Tibial artery (tissue), 4 donors: Measurements from ENCODE around the gene TMEM176A.

Source experiments
- DNase-seq, 2 donors: peaks; one replicate each; pipeline ENCODE4 v3.0.0-alpha.2; 2019
- H3K27ac ChIP-seq, 2 donors: fragments of 200-600 bp; sonication (generic) in 1 of 2; 1 replicate in 1 of 2; 2 replicates in 1 of 2; pipeline ENCODE4 v1.5.1; 2018 to 2019; ENCODE audit warnings: mild to moderate bottlenecking in 1 of 2
- H3K27me3 ChIP-seq, 2 donors: fragments of 200-600 bp; sonication (generic) in 1 of 2; one replicate each; pipeline versions ENCODE4 v1.5.1 to v1.6.0; 2016 to 2019
- H3K36me3 ChIP-seq, 3 donors: fragments of 200-600 bp; sonication (generic) in 2 of 3; one replicate each; pipeline ENCODE4 v1.5.1; 2016 to 2019; ENCODE audit warnings: mild to moderate bottlenecking in 2 of 3
- H3K4me1 ChIP-seq, 4 donors: fragments of 200-600 bp; sonication (generic) in 2 of 4; 1 replicate in 3 of 4; 2 replicates in 1 of 4; pipeline ENCODE4 v1.5.1; 2016 to 2019
- H3K4me3 ChIP-seq, 2 donors: fragments of 200-600 bp; sonication (generic) in 1 of 2; 1 replicate in 1 of 2; 2 replicates in 1 of 2; pipeline ENCODE4 v1.5.1; 2018 to 2019; ENCODE audit warnings: mild to moderate bottlenecking in 2 of 2
- H3K9me3 ChIP-seq, 3 donors: fragments of 200-600 bp; sonication (generic) in 1 of 3; one replicate each; pipeline ENCODE4 v1.5.1; 2016 to 2019
- intact Hi-C: fragments of 100-400 bp; cut with DNase I; formaldehyde crosslinking; loops from one replicate; pipeline ENCODE4 v1.15.0; 2023; ENCODE audit warnings: low total_unique reads
- TF ChIP-seq, protein P1 (sequence below), 2 experiments: fragments of 200-600 bp in 1 of 2; fragments of 450-650 bp in 1 of 2; IDR thresholded peaks; one replicate each; pipeline ENCODE4 v1.5.1; 2017 to 2019; ENCODE audit warnings: antibody characterized with exemption in 2 of 2, mild to moderate bottlenecking in 1 of 2, moderate library complexity in 1 of 2

TMEM176A gene

DNA sequence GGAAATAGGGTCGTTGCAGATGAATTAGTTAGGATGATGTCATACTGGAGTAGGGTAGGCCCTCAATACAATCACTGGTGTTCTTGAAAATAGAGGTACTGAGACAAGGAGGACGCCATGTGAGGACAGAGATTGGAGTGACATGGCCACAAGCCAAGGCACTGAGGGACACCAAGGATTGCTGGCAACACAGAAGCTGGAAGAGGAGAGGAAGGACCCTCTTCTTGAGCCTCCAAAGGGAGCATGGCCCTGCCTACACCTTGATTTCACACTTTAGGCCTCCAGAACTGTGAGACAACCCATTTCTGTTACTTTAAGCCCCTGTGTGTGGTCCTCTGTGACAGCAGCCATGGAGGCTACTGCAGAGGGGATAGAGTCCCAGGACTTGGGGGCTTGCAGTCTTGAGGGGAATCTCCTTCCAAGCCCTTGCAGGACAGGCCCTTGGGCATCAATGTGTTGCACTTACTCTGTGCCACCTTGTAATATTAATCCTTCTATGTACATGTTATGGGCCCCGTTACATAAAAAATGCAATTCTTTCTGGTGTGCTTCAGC, 48.1 kb downstream of the TMEM176A start:
- intact Hi-C loops = no loop called here
- no peak overlapping the region for H3K27ac ChIP-seq
- DNase-seq = no peak

DNA sequence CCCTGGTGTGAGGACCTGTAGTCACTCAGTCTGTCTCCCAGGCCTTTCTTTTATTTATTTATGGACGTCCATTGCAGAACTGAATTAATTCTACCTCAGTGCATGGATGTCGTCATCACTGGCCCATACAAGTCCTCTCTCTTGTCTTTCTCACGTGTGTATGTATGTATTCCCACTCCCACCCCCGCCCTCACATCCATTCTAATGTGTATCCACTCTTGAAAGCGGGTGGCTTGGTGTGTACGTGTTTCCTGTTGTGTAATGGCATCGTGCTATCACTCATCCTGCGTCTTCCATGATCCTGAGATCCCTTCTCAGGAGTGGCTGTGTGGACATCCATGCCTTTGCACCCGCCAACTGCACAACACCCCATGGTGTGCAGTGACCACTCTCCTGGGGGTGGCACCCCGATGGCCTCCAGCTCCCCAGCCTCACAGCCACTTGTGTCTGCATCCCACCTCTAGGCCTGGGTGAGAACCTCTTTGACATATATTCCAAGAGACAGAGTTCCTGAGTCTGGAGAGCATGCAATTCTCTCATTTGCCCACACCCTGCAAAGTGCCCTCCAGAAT, 48.7 kb downstream of the TMEM176A start:
- Histone ChIP-seq H3K4me3 (no peak overlapping the region), H3K27me3 (peaks cover 0 to 15% of the 10 kb centered on the region in 2 donors), H3K36me3 (no peaks in the 10 kb centered on the region), H3K27ac (no peak overlapping the region), H3K4me1 (no peaks in the 10 kb centered on the region), H3K9me3 (no peaks in the 10 kb centered on the region)
- intact Hi-C loops = no loop called here
- DNase-seq = no peak
- TF ChIP-seq, protein P1, sequence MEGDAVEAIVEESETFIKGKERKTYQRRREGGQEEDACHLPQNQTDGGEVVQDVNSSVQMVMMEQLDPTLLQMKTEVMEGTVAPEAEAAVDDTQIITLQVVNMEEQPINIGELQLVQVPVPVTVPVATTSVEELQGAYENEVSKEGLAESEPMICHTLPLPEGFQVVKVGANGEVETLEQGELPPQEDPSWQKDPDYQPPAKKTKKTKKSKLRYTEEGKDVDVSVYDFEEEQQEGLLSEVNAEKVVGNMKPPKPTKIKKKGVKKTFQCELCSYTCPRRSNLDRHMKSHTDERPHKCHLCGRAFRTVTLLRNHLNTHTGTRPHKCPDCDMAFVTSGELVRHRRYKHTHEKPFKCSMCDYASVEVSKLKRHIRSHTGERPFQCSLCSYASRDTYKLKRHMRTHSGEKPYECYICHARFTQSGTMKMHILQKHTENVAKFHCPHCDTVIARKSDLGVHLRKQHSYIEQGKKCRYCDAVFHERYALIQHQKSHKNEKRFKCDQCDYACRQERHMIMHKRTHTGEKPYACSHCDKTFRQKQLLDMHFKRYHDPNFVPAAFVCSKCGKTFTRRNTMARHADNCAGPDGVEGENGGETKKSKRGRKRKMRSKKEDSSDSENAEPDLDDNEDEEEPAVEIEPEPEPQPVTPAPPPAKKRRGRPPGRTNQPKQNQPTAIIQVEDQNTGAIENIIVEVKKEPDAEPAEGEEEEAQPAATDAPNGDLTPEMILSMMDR (IDR thresholded peaks at IDR 0.05) = no peak

More for the DNA sequence above, 48.1 kb downstream of the TMEM176A start:
- no peaks in the 10 kb centered on the region for H3K36me3 ChIP-seq
- TF ChIP-seq, protein P1 (IDR thresholded peaks at IDR 0.05) = no peak
- H3K4me1 ChIP-seq = no peaks in the 10 kb centered on the region
- no peaks in the 10 kb centered on the region for H3K9me3 ChIP-seq
- peaks cover 0 to 10% of the 10 kb centered on the region in 2 donors for H3K27me3 ChIP-seq
- no peak overlapping the region for H3K4me3 ChIP-seq

DNA sequence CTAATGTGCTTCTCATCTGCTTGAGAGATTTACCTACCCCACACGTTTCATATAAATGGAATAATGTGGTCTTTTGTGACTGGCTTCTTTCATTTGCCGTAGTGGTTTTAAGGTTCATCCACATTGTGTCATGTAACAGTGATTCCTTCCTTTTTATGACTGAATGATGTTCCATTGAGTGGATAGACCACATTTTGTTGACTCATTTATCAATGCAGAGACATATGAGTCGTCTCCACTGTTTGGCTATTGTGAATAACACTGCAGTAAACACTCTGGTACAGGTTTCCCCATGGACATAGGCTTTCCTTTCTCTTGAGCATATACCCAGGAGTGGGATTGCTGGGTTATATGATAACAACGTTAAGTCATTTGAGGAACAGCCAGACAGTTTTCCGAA, 49.7 kb downstream of the TMEM176A start:
- DNase-seq = no peak
- Histone ChIP-seq H3K9me3 (no peaks in the 10 kb centered on the region), H3K4me3 (no peak overlapping the region), H3K27me3 (peaks cover 0 to 19% of the 10 kb centered on the region in 2 donors), H3K27ac (no peak overlapping the region), H3K4me1 (no peaks in the 10 kb centered on the region), H3K36me3 (no peaks in the 10 kb centered on the region)
- TF ChIP-seq, protein P1 (IDR thresholded peaks at IDR 0.05) = no peak
- intact Hi-C loops = no loop called here

DNA sequence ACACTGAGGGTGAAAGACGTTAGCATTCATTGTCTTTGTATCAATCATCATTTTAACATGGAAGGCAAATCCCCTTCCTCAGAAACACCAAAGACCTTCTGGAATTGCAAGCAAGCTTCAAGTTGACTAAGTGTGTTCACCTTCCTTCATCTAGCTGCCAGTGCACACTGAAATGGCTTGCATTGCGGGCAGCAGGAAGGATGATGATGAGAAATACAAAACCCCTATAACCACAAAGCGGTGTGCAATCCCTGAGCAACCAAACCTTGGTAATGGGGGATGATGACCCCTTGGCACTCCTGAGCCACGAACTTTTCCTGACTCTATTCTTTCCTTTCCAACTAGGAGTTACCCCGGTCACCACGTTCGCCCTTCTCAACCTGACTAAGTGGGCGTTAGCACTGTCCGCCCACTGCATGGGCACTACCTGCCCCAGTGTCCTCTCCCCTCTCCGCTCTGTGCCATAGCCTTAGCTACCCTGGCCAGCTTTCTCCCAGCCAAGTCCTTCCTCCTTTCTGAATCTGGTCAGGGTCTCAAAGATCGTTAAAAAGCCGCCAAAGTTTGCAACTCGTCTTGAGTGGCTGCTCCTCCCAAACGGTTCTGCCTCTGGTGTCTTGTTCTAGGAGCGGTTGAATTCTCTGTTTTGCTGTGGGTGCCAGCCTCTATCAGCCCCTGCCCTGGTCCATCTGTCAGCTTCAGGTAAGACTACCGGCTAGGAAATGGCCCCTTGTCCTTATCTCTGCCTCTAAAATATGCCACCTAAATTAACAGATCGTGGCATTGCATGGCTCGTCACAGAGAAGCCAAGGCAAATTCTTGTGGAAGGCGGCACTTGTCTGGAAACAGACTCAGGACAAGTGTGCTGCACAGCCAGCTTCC, 51.2 kb downstream of the TMEM176A start:
- intact Hi-C loops = no loop called here

DNA sequence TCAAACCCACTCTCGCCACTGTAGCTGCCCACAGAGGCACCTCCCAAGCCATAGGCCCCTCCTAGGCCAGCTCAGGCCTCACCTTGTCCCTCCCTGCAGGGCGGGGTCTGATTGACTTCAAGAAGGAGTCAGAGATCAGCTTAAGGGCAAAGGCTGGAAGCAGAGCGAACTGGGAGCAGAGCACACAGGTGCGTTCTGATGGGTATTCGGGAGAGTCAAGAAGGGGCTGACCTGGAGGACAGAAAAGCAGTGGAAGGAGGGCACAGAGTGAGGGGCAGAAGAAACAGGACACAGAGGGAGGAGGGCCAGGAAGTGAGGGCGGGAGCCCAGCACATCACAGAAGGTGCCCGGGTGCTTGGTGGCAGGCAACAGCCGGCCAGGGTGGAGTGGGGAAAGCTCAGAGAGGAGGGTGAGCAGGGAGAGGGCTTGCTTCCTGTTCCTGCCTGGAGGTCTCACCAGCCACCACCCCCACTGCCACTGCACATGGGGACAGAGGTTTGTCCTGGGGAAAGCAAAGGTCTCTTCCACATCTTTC, 51.9 kb downstream of the TMEM176A start, which contains the start of gene AOC1:
Gene AOC1, plus strand, starts transcription at position 147 of the 535 bp plus-strand sequence. CDS start 3,954 bp downstream, outside the sequence.
- Histone ChIP-seq H3K4me1 (no peaks in the 10 kb centered on the region), H3K27me3 (peaks cover 0 to 33% of the 10 kb centered on the region in 2 donors), H3K36me3 (no peaks in the 10 kb centered on the region), H3K27ac (no peak within 1 kb of the TSS), H3K4me3 (no peak within 1 kb of the TSS), H3K9me3 (no peaks in the 10 kb centered on the region)
- TF ChIP-seq, protein P1 (IDR thresholded peaks at IDR 0.05) = no peak
- intact Hi-C loops = no loop called here
- no peak for DNase-seq

More for the DNA sequence above, 51.2 kb downstream of the TMEM176A start:
- H3K36me3 ChIP-seq = no peaks in the 10 kb centered on the region
- H3K27ac ChIP-seq = no peak overlapping the region
- TF ChIP-seq, protein P1 (IDR thresholded peaks at IDR 0.05) = no peak
- DNase-seq = no peak
- H3K4me1 ChIP-seq = no peaks in the 10 kb centered on the region
- H3K27me3 ChIP-seq = peaks cover 0 to 28% of the 10 kb centered on the region in 2 donors
- H3K9me3 ChIP-seq = no peaks in the 10 kb centered on the region
- no peak overlapping the region for H3K4me3 ChIP-seq
